C4-2B (cell line): ENCODE data around the gene POU6F2.
A peak's percentile ranks its signal among the peaks of the same experiment; 100 is the strongest.

Experiments
- H3K27ac ChIP-seq: fragments of 450-650 bp; 2 replicates; pipeline ENCODE4 v1.5.1; 2017
- ZFX ChIP-seq: fragments of 450-650 bp; IDR thresholded peaks from 2 replicates; pipeline ENCODE4 v1.6.1; 2017
- TF ChIP-seq, protein P1 (sequence below): fragments of 450-650 bp; conservative IDR thresholded peaks from 2 replicates; pipeline ENCODE4 v1.5.1; 2017; ENCODE audit warnings: mild to moderate bottlenecking

Gene POU6F2

GRCh38 chr7:38978491-38978890 lies 782 bp downstream of the POU6F2 start:
- H3K27ac ChIP-seq, result no peak overlapping the region
- TF ChIP-seq, protein P1, sequence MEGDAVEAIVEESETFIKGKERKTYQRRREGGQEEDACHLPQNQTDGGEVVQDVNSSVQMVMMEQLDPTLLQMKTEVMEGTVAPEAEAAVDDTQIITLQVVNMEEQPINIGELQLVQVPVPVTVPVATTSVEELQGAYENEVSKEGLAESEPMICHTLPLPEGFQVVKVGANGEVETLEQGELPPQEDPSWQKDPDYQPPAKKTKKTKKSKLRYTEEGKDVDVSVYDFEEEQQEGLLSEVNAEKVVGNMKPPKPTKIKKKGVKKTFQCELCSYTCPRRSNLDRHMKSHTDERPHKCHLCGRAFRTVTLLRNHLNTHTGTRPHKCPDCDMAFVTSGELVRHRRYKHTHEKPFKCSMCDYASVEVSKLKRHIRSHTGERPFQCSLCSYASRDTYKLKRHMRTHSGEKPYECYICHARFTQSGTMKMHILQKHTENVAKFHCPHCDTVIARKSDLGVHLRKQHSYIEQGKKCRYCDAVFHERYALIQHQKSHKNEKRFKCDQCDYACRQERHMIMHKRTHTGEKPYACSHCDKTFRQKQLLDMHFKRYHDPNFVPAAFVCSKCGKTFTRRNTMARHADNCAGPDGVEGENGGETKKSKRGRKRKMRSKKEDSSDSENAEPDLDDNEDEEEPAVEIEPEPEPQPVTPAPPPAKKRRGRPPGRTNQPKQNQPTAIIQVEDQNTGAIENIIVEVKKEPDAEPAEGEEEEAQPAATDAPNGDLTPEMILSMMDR, result no peak
- TF ChIP-seq ZFX, result no peak

DNA sequence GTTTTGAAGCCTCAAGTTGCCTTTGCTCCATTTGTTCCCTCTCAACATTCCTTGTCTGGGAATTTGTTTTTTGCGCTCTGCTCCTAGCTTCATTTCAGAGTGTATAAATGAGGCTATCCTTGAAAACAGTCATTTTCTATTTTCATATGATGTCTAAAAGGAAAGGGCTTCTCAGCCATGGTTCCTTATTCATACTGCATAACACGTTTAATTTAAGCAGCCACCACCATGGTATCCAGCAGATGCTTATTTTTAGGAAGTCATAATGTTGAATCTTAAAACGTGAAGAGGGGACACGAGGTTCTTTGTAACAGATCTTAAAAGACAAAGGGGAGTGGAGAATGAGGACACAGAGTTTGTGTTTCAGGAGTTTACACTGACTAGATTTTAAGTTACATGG lies 14.5 kb downstream of the POU6F2 start:
- TF ChIP-seq ZFX, result no peak
- TF ChIP-seq, protein P1, result no peak
- H3K27ac ChIP-seq, result no peak overlapping the region

GRCh38 chr7:39001595-39001994 lies 23.9 kb downstream of the POU6F2 start:
- H3K27ac ChIP-seq, result no peak overlapping the region
- TF ChIP-seq, protein P1, result no peak
- TF ChIP-seq ZFX, result no peak

DNA sequence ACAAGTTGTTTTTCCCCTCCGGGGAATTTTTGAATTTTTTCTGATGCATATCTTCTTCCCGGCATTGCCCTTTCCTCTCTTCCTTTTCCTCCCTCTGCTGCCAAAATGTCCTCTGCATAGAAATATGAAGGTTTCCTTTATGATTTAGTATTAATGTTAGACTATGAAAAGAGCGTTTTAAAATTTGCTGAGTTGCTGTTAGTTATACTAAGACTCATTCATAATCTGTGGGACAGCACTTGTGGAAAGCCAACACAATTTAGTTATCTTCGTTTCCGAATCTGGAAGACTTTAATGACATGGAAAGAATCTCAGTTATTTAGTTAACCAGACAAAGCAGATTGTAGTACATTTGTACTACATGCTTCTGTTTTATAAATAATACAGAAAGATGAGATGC lies 25.0 kb downstream of the POU6F2 start:
- H3K27ac ChIP-seq, result no peak overlapping the region
- TF ChIP-seq, protein P1, result no peak

DNA sequence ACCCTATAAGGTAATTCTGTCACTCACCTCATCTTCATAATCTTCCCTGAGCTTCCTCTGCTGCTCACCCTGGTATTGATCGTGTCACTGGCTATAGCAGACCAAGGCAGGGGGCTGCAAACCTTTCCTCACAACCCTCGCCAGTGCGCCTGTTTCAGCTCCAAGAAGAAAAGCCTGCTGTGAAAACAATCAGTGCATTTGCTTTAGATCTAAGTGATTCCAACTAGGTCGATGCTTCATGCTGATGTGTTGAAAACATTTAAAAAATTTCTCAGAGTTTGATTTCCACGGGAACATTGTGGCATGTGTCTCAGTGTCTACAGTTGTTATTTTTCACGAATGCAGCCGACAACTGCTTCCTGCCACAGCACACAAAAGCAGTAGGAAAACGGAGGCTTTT lies 27.3 kb downstream of the POU6F2 start:
- no peak for TF ChIP-seq ZFX
- TF ChIP-seq, protein P1, result no peak
- H3K27ac ChIP-seq, result no peak overlapping the region

- H3K27ac ChIP-seq, result no peak overlapping the region
These were observed 27.8 kb downstream of the POU6F2 start for GRCh38 chr7:39005461-39005860.

GRCh38 chr7:39013049-39013939 lies 35.6 kb downstream of the POU6F2 start:
- peak overlapping the region; percentile 20; the same call in 1 of the 2 replicates for H3K27ac ChIP-seq

More at GRCh38 chr7:39005461-39005860, 27.8 kb downstream of the POU6F2 start:
- TF ChIP-seq, protein P1, result no peak
- TF ChIP-seq ZFX, result no peak

DNA sequence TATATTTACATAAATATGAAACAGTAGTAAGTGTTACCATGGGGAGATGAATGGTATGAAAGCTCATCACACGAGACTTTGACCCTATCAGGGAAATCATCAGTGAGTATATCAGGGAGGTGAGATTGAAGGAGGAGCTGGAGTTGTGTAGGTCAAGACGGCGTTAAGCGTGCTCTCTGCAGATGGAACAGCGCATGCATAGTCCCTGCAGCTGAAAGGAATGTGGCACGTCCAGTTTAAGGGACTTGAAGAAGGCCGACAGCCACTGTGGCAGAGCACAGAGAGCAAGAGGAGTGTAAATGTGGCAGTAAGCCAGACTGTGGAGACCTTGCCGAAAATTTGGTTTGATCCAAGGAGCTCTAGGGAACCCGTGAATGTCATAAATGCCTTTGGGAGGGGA lies 38.9 kb downstream of the POU6F2 start:
- no peak overlapping the region for H3K27ac ChIP-seq
- TF ChIP-seq, protein P1, result no peak
- no peak for TF ChIP-seq ZFX
